HEK293 (cell line): Measurements from ENCODE around the gene ZNF644.

Experiments used
- CTCF ChIP-seq: fragments of 450-650 bp; formaldehyde crosslinking; IDR thresholded peaks from 2 replicates; pipeline ENCODE4 v1.5.1; 2016; ENCODE audit warnings: missing biosample characterization, missing genetic modification characterization
- KLF16 ChIP-seq: fragments of 450-650 bp; formaldehyde crosslinking; IDR thresholded peaks from 2 replicates; pipeline ENCODE4 v1.5.1; 2017; ENCODE audit warnings: missing biosample characterization, missing genetic modification characterization
- REST ChIP-seq: fragments of 450-650 bp; formaldehyde crosslinking; IDR thresholded peaks from 2 replicates; pipeline ENCODE4 v1.5.1; 2016; ENCODE audit warnings: missing biosample characterization, missing genetic modification characterization
- ZBTB44 ChIP-seq: fragments of 450-650 bp; IDR thresholded peaks from 2 replicates; pipeline ENCODE4 v1.5.1; 2018; ENCODE audit warnings: missing biosample characterization, mild to moderate bottlenecking, missing genetic modification characterization
- ZNF311 ChIP-seq: fragments of 450-650 bp; formaldehyde crosslinking; IDR thresholded peaks from 2 replicates; pipeline ENCODE4 v1.5.1; 2017; ENCODE audit warnings: missing biosample characterization, missing genetic modification characterization, borderline replicate concordance
- ZNF596 ChIP-seq: fragments of 450-650 bp; IDR thresholded peaks from 2 replicates; pipeline ENCODE4 v1.5.0; 2018; ENCODE audit warnings: missing biosample characterization, mild to moderate bottlenecking, missing genetic modification characterization, moderate library complexity
- ZNF830 ChIP-seq: fragments of 450-650 bp; IDR thresholded peaks from 2 replicates; pipeline ENCODE4 v1.5.0; 2018; ENCODE audit warnings: missing biosample characterization, missing genetic modification characterization, low read depth, mild to moderate bottlenecking, moderate library complexity

- no peak for TF ChIP-seq ZNF596 (tag by site-specific recombination)
- no peak for TF ChIP-seq ZNF311 (tag by site-specific recombination)
- no peak for TF ChIP-seq ZBTB44 (tag by site-specific recombination)
- TF ChIP-seq CTCF = no peak
- TF ChIP-seq REST (tag by site-specific recombination) = no peak
- no peak for TF ChIP-seq ZNF830 (tag by site-specific recombination)
- TF ChIP-seq KLF16 (tag by site-specific recombination) = no peak
These were observed 25.0 kb downstream of the ZNF644 start for GRCh38 chr1:90996742-90997413.
